HEK293T (cell line): Measurements from ENCODE around the gene ANO4.

Experiments
- FOXA1 ChIP-seq: fragments of 450-650 bp; IDR thresholded peaks from 2 replicates; pipeline ENCODE4 v1.6.1; 2016; ENCODE audit warnings: mild to moderate bottlenecking
- FOXM1 ChIP-seq: fragments of 450-650 bp; IDR thresholded peaks from 2 replicates; pipeline ENCODE4 v1.6.1; 2017; ENCODE audit warnings: mild to moderate bottlenecking, borderline replicate concordance
- HDGF ChIP-seq: fragments of 450-650 bp; IDR thresholded peaks from 2 replicates; pipeline ENCODE4 v1.6.1; 2017; ENCODE audit warnings: antibody characterized with exemption, borderline replicate concordance
- L3MBTL2 ChIP-seq: fragments of 450-650 bp; conservative IDR thresholded peaks from 2 replicates; pipeline ENCODE4 v1.6.1; 2016; ENCODE audit warnings: mild to moderate bottlenecking
- LEF1 ChIP-seq: fragments of 450-650 bp; IDR thresholded peaks from 2 replicates; pipeline ENCODE4 v1.6.1; 2017; ENCODE audit warnings: mild to moderate bottlenecking, borderline replicate concordance
- SUZ12 ChIP-seq: fragments of 450-650 bp; IDR thresholded peaks from 2 replicates; pipeline ENCODE4 v1.6.1; 2016; ENCODE audit warnings: mild to moderate bottlenecking

GRCh38 chr12:101051901-101052550 is 257.4 kb downstream of the ANO4 start:
- TF ChIP-seq HDGF (no peak), FOXA1 (no peak), L3MBTL2 (no peak), LEF1 (no peak), SUZ12 (no peak), FOXM1 (no peak)
